ENCODE data around the gene RTP3.

The RTP3 gene

DNA sequence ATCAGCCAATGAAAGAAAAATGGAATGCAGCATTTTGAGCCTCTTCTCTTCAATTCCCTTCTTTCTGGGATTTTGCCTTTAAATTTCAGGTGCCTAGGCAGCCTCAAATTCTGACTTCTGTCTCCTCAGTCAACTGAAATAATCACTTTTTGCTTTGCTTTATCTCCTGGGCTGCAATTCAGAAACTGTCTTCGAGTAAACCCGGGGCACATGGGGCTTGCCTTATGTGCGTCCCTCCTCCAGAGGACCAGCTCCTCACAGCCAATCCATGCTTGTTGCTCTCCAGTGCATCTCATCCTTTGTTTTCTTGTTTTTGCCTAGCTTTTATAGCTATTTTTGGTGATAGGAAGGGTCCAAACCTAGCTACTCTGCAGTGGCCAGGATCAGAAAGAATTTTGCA lies 8.8 kb downstream of the RTP3 start:
- TF ChIP-seq, protein P1, sequence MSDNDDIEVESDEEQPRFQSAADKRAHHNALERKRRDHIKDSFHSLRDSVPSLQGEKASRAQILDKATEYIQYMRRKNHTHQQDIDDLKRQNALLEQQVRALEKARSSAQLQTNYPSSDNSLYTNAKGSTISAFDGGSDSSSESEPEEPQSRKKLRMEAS (IDR thresholded peaks at IDR 0.05) = 0 out of 2 replicates have a peak, but pooled peaks have one; percentile 31
- TF ChIP-seq CREB1 (IDR thresholded peaks at IDR 0.05; ENCODE audit: low read depth) = no peak

DNA sequence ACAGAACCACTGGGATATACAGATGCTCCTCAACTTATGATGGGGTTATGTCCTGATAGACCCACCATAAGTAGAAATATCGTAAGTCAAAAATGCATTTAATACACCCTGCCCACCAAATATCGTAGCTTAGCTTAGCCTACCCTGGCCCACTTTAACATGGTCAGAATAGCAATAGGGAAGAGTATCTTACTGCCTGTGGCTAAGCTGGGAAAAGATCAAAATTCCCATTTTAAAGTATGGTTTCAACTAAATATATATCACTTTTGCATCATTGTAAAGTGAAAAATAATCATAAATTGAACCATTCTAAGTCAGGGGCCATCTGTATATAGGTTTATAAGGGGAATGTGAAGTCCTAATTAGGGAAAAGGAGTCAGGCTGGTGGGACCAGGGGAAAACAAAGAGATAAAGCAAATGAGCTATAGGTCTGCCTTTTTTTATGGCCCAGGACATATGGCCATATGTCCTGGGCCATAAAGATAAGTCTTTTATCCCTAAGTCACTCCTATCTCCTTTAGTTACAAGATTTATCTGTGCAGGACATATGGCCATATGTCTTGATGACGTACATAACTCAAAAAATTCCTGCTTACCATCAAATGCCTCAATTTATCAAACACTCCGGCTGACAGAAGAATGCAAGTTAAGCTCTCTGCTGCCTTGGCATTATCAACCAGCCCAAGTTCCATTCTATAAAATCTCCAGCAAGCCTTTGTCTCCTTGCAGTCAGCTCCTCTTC lies 11.2 kb downstream of the RTP3 start:
- TF ChIP-seq ZBTB7A (IDR thresholded peaks at IDR 0.05; ENCODE audit: low read depth) (no peak), NFIC (IDR thresholded peaks at IDR 0.05) (no peak), EGR1 (IDR thresholded peaks at IDR 0.05) (no peak), CREB1 (IDR thresholded peaks at IDR 0.05; ENCODE audit: low read depth) (no peak), RAD21 (IDR thresholded peaks at IDR 0.05; ENCODE audit: low read depth) (no peak), TCF12 (IDR thresholded peaks at IDR 0.05; ENCODE audit: low read depth) (no peak), CEBPB (IDR thresholded peaks at IDR 0.05) (no peak), FOXM1 (IDR thresholded peaks at IDR 0.05; ENCODE audit: borderline replicate concordance, low read depth) (no peak), TEAD4 (IDR thresholded peaks at IDR 0.05) (no peak)
- TF ChIP-seq, protein P2, sequence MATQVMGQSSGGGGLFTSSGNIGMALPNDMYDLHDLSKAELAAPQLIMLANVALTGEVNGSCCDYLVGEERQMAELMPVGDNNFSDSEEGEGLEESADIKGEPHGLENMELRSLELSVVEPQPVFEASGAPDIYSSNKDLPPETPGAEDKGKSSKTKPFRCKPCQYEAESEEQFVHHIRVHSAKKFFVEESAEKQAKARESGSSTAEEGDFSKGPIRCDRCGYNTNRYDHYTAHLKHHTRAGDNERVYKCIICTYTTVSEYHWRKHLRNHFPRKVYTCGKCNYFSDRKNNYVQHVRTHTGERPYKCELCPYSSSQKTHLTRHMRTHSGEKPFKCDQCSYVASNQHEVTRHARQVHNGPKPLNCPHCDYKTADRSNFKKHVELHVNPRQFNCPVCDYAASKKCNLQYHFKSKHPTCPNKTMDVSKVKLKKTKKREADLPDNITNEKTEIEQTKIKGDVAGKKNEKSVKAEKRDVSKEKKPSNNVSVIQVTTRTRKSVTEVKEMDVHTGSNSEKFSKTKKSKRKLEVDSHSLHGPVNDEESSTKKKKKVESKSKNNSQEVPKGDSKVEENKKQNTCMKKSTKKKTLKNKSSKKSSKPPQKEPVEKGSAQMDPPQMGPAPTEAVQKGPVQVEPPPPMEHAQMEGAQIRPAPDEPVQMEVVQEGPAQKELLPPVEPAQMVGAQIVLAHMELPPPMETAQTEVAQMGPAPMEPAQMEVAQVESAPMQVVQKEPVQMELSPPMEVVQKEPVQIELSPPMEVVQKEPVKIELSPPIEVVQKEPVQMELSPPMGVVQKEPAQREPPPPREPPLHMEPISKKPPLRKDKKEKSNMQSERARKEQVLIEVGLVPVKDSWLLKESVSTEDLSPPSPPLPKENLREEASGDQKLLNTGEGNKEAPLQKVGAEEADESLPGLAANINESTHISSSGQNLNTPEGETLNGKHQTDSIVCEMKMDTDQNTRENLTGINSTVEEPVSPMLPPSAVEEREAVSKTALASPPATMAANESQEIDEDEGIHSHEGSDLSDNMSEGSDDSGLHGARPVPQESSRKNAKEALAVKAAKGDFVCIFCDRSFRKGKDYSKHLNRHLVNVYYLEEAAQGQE (IDR thresholded peaks at IDR 0.05; ENCODE audit: low read depth) = no peak
- TF ChIP-seq, protein P3, sequence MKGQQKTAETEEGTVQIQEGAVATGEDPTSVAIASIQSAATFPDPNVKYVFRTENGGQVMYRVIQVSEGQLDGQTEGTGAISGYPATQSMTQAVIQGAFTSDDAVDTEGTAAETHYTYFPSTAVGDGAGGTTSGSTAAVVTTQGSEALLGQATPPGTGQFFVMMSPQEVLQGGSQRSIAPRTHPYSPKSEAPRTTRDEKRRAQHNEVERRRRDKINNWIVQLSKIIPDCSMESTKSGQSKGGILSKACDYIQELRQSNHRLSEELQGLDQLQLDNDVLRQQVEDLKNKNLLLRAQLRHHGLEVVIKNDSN (IDR thresholded peaks at IDR 0.05) = no peak
- TF ChIP-seq, protein P1 (IDR thresholded peaks at IDR 0.05) = no peak

DNA sequence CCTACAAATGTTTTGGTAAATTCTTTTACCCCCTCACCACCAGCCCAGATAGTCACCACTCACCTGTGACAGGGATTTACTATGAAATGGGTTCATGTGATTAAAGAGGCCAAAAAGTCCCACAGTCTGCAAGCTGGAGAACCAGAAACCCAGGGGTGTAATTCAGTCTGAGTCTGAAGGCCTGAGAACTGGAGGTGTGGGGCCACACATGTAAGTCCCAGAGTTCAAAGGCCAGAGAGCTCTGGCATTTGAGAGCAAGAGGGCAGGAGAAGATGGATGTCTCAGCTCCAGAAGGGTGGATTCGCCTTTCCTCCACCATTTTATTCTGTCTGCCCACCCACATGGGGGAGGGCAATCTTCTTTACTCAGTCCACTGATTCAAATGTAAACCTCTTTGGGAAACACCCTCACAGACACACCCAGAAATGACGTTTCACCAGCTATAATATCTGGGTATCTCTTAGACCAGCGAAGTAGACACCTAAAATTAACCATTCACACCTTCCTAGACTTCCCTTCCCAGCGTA lies 11.9 kb downstream of the RTP3 start:
- TF ChIP-seq EGR1 (IDR thresholded peaks at IDR 0.05) (no peak), NFIC (IDR thresholded peaks at IDR 0.05) (no peak), RAD21 (IDR thresholded peaks at IDR 0.05; ENCODE audit: low read depth) (no peak), ZBTB7A (IDR thresholded peaks at IDR 0.05; ENCODE audit: low read depth) (no peak), YY1 (IDR thresholded peaks at IDR 0.05; ENCODE audit: low read depth) (no peak), CEBPB (IDR thresholded peaks at IDR 0.05) (no peak), CREB1 (IDR thresholded peaks at IDR 0.05; ENCODE audit: low read depth) (no peak), EP300 (IDR thresholded peaks at IDR 0.05; ENCODE audit: borderline replicate concordance) (no peak), FOXM1 (IDR thresholded peaks at IDR 0.05; ENCODE audit: borderline replicate concordance, low read depth) (no peak)

DNA sequence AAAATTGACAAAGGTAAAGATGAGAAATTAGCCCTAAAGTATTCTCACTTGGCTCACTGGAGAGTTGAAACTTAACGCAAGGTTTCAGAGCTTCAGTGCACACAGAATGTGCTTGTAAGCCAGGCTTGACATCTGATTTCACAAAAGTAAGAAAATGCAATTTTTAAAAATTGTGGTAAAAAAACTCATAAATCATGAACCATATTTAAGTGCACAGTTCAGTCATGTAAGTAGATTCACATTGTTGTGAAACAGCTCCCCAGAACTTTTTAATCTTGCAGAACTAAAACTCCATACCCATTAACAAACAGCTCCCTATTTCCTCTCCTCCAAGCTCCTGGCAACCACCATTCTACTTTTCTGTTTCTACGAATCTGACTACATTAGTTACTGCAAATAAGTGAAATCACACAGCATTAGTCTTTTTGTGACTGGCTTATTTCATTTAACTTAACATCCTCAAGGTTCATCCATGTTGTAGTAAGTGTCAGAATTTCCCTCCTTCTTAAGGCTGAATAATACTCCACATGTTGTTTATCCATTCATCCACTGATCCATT lies 14.5 kb downstream of the RTP3 start:
- TF ChIP-seq, protein P2 (IDR thresholded peaks at IDR 0.05; ENCODE audit: low read depth) = no peak
- TF ChIP-seq TCF12 (IDR thresholded peaks at IDR 0.05; ENCODE audit: low read depth) (no peak), NFIC (IDR thresholded peaks at IDR 0.05) (no peak), TAF1 (IDR thresholded peaks at IDR 0.05; ENCODE audit: low read depth) (no peak), YY1 (IDR thresholded peaks at IDR 0.05; ENCODE audit: low read depth) (no peak), TEAD4 (IDR thresholded peaks at IDR 0.05) (no peak), CREB1 (IDR thresholded peaks at IDR 0.05; ENCODE audit: low read depth) (no peak), ZBTB7A (IDR thresholded peaks at IDR 0.05; ENCODE audit: low read depth) (no peak), EP300 (IDR thresholded peaks at IDR 0.05; ENCODE audit: borderline replicate concordance) (no peak), RAD21 (IDR thresholded peaks at IDR 0.05; ENCODE audit: low read depth) (no peak), EGR1 (IDR thresholded peaks at IDR 0.05) (no peak), CEBPB (IDR thresholded peaks at IDR 0.05) (no peak), FOXM1 (IDR thresholded peaks at IDR 0.05; ENCODE audit: borderline replicate concordance, low read depth) (no peak)
- TF ChIP-seq, protein P3 (IDR thresholded peaks at IDR 0.05) = no peak
- TF ChIP-seq, protein P1 (IDR thresholded peaks at IDR 0.05) = no peak

DNA sequence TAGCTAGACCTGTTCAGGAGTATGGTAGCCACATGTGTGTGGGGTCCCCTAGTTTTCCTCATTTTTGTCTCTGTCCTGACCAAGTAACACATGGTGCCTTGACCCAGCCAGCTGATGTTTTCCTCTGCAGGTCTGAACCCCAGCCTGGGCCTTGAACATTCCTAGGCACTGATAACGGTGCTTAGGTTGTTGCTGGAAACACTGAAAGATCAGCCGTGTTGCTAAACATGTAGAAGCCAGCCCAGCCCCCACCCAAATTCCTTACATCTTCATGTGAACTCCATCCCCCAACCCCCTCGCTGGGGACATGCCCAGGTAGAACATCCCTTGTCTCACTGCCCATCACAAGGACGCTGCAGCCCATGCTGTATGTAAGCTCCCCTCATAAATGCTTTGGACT lies 18.7 kb downstream of the RTP3 start:
- no peak for TF ChIP-seq EGR1 (IDR thresholded peaks at IDR 0.05)
